Stimulated activated CD4-positive, alpha-beta T cell treated with anti-CD3 and anti-CD28 coated beads, Interleukin-4, amount 100 ng/mL, for 48 hours (primary cell): Measurements from ENCODE around the gene STX8.
A peak's percentile ranks its signal among the peaks of the same experiment; 100 is the strongest.

ENCODE experiments used
- DNase-seq, 2 donors: peaks; one replicate each; pipeline ENCODE4 v3.0.0-alpha.2; 2020; ENCODE audit warnings: low read depth in 2 of 2

The STX8 gene

GRCh38 chr17:9298135-9298534 is 277.5 kb downstream of the STX8 start:
- DNase-seq, result no peak

- DNase-seq, result no peak
Measured at GRCh38 chr17:9294661-9295210, 280.9 kb downstream of the STX8 start.

GRCh38 chr17:9292561-9292941 is 283.1 kb downstream of the STX8 start:
- no peak for DNase-seq

DNA sequence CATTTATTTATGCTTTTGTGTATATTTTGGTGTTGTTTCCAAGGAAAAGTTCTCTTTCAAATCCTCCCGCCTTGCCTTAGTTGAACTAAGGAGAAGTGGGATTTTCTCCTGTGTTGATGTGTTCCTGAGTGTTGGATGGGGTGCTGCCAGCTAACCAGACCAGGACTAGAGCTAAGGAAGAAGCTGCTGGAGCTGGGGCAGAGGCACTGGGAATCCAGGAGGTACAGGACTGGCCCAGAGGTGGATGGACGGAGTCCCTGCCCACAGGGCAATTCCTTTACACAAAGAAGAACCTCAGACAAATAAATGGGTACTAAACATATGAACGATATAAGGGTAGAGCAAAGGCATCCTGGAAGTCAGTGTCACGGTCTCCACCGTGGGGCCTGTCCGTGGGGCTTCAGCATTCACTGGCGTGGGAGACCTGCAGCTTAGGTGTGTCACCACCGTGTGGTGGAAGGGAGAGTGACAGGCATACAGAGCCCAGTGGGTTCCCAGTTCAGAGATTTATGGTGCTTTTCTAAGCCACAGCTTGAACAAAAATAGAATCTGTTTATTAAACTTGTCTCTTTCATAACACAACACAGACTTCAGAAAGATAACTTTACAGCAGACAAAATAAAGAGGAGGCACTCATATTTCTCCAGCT is 283.6 kb downstream of the STX8 start:
- DNase-seq, result peak; percentile 38 to 40

GRCh38 chr17:9290226-9290613 is 285.4 kb downstream of the STX8 start:
- DNase-seq, result no peak

- DNase-seq, result no peak
Measured at GRCh38 chr17:9287306-9287705, 288.3 kb downstream of the STX8 start.

- DNase-seq, result no peak
Measured at GRCh38 chr17:9286434-9286833, 289.2 kb downstream of the STX8 start.

DNA sequence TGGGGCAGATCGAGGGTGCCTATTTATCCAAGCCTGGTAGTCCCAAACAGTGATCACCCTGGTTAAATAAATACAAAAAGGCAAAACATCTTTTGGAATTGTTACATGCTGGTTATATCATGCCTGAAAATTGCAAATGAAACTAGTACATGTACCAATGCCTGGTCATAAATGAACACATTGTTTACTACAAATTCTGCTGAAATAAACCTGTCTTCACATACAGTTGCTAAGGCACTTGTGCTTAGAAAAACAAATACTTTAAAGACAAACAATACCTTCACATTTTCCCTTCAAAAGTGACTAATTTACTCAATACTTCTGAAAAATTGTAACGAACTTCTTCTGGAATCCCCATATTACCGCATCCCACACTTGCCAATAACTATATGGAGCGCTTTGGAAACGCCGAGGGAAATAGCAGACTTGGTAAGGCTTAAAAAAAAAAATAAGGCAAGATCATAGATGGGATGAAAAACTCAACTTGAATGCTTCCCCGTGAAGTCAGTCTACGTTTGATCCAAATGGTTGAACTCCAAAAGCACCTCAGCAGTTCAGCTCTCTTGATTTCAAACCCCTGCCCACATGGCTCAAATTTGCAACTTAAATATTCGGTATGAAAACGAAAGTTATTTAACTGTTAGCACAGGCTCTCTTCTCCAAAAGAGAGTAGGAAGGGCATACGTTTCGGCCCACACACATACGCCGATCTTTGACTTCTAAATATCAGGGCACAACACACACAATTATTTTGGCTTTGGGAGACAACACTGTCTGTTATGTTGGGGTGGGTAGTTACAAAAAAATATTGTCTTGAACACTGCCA is 289.8 kb downstream of the STX8 start:
- DNase-seq, result no peak

DNA sequence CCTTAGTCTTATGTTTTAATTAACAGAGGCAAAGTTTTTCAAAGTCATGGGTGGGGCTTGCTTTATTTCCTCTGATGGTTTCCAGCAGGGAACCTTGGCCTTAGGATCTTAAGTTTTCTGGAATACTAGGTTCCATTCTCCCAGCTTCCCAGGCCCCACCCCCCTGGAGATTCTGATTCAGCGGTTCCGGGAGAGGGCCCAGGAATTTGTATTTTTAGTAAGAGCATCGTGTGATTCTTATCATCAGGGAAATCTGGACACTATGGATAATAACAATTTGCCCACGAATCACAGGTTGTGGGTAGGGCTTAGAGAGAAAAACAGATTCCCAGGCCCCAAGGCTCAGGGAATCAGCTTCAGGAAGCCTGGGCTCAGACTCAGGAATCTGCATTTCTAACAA is 290.7 kb downstream of the STX8 start:
- no peak for DNase-seq

GRCh38 chr17:9283909-9284308 is 291.7 kb downstream of the STX8 start:
- DNase-seq, result no peak

GRCh38 chr17:9279893-9280292 is 295.7 kb downstream of the STX8 start:
- DNase-seq, result no peak

DNA sequence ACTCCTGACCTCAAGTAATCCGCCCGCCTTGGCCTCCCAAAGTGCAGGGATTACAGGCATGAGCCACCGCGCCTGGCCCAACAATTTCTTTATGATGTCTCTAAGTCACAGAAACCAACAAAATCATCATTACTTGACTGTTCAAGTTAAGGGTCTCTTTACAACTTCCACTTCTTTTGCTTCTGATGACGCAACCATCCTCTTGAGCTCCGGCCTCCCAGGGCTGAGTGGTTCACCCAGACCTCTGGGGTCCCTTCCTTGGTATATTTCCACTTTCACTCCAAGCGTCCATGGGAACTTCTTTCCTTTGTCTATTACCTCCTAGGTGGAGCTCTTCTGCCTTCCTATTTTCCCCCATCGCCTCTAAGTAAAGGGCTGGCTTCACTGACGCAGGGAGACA is 300.6 kb downstream of the STX8 start:
- no peak for DNase-seq

DNA sequence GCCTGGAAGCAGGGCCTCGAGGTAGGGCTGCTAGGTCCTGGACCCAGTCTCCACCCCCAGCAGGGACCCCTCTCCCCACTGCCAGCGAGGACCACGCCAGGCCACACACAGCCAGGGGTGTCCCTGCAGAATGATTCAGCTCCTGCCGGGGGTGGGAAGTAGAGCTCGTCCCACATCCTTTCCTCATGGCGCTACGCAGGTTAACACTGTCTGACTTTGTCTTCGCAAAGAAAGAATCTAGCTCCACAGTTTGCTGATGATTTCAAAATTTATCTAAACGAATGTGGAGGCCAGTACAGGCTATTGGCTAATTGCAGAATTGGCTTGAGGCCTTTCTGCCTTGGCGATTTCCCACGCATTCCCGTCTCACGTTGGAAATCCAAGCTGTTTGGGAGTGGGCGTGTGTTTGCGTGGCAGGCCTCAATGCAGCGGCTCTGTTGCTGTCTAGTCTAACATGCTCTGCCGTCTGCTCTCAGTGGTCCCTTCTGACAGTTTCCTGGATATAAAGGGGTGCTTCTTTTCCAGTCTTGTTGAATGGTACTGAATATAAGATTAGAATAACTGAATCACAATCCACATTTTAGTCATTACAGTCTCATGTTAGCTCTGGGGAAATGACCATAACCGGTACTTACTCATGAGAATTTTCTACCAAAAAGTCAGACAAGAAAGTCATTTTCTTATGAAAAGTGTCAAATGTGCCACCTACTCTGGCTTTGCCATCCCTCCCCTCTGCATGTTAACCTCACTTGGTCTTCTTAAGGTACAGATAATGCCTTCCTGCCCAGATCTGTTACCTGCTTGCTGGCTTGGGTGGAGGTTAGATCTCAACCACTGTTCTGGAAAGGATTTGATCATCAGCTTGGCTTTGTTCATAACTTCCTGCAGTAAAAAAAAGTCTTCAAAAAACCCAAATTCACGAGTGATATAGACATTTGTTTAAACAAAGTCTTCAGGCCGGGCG is 301.9 kb downstream of the STX8 start:
- DNase-seq, result peak in 1 of 2 donors; percentile 38

DNA sequence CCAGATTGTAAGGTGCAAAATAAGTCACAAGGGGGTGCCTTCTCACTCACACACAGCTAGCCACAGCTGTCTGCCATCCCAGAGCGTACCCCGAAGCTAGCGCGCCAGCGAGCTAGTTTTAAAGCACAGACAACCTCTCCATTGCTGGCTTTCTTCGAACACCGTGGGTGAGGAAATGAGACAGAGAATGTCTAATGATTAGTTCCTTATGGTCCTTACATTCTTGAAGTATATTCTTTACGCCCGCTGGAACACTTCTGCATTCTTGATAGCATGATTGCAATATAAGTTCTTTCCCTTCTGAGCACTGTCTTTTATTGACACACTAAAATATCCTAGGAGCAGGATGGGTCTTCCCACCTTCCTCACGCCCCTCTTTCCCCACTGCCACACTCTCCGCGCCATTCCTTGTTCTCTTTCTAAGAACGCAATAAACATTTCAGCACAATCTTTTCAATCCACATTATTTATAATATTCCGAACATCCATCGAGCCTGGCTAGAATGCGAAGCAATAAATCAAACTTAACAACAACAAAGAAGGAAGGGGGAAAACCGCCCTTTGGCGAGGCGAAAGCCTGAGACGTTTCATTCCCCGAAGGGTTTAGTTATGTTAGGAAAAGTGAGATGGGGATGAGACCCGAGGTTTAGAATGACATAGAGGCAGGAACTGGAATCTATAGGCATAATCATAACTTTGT is 303.0 kb downstream of the STX8 start:
- DNase-seq, result no peak

DNA sequence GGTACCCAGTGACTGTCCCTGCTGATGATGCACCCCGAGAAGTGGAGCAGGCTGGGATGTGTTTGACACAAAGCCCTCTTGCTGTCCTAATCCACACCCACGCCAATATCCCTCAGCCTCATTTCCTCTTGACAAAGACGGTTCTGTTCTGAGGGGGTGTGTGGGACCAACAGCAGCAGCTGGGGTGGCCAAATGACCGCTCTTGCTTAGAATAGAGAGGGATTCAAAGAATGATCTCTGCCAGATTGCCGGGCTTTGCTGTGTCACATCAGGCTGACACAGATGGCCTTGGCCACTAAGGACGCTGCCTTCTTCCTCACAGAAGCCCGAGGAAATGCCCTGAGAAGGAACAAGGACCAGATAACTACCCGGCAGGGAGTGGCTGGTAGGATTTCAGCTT is 303.6 kb downstream of the STX8 start:
- DNase-seq, result no peak

GRCh38 chr17:9270921-9271320 is 304.7 kb downstream of the STX8 start:
- no peak for DNase-seq

DNA sequence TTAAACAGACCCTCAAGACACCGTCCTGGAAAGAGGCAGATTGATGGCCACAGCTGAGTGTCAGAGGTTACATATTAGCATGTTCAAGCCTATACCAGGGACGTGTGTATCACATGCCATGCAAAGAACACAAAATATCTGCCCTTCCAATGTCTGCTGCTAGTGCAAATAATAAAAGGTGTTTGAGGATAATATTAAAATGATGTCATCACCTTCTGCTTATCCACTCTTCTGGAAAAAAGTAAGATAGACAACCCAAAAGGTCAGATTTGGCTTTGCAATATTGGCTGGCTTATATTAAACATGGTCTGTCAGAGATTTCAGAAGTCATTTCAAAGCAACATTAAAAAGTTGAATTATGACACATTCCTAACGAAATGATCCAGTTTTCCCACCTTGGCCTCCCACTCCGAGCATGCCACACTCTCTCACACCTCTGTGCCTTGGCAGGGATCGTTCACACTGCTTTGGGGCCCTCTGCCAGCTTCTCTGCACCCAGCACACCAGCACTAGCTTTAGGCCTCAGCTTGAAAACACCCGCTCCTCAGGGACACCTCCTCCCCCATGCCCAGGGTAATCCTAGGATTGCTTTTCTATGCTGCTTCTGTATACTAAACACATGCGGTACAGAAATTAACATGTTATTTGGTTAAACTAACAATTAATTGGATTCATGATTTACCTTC is 306.1 kb downstream of the STX8 start:
- DNase-seq, result no peak

DNA sequence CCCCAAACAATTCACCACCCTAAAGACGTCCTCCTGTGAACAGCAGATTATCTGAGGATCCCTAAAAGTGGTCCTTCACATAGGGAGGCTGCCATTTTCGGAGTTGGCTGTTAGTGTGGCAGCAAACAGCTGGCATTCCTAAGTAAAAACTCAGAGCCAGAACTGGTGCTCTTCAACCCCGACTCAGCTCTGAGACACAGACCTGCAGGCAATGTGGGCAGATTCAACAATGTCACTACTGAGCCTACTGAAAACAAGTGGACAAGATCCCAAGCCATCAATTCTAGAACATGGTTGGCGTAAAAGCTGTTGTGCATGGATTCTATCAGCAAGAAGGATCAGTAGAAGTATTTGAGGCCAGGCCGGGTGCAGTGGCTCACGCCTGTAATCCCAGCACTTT is 307.1 kb downstream of the STX8 start:
- DNase-seq, result no peak

- no peak for DNase-seq
Measured at GRCh38 chr17:9266697-9267117, 308.9 kb downstream of the STX8 start.

- no peak for DNase-seq
Measured at GRCh38 chr17:9266031-9266680, 309.5 kb downstream of the STX8 start.
